Stimulated activated CD4-positive, alpha-beta T cell treated with anti-CD3 and anti-CD28 coated beads, TNF-alpha, amount 100 ng/mL, for 48 hours (primary cell): ENCODE results near the gene DPP6.
"Not testable (repeated sequence)": the region's sequence is repeated elsewhere in the genome, so short reads cannot be mapped to it uniquely, and the experiment has no call there.

ENCODE experiments used
- DNase-seq, 3 donors: peaks; one replicate each; pipeline ENCODE4 v3.0.0-alpha.2; 2020; ENCODE audit warnings: low read depth in 3 of 3

The DPP6 gene

DNA sequence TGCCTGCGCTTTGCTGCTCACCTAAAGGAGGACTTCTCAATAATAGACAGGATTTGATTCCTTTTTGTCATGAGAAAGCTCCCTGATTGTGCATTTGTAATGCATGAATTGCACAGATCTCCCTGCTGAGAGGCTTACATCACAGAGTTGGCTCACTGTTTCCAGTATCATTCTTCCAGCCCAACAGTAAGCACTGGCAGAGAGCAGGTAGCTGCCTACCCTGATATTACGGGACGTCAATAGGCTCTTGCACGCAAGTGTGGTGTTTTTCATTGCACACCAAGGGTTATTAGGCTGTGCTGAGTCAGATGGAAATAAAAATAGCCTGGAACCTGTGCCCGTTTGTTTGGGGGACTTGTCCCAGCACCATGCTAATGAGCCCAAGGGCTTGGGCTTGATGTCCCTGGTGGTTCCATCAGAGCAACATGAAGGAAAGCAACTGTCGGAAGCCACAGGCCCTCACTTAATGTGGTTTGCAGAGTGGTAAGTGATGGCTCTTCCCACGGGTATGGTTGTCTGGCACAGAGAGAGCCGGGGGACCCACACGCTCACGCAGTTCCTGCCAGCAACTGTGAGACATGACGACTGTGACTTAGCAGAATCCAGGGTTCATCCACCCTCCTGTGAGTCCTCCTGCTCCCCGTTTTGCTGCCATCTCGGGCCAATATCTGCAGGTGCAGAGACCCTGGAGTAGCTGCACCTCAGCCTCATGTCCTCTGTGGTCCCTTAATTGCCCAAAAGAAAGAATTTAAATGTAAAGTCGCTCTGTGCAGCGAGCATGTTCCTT is 20.4 kb downstream of the DPP6 start:
- DNase-seq = not testable (repeated sequence)

DNA sequence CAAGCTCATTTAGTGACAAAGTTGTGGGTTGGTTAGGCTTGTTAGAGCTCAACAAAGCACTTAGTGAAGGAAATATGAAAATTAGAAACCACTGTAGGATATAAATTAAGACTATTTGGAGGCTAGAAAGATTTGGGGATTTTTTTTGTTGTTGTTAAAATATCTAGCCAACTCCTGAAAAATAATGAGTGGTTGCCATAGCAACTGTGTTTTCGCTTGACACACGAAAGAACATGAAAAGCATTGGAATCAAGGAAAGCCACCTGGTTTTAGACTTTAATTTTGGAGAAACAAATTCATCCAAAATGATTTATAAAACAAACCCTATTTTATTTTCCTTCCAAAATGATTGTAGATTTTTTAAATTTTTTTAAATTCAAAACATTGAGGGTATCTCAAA is 26.3 kb downstream of the DPP6 start:
- DNase-seq = not testable (repeated sequence)

DNA sequence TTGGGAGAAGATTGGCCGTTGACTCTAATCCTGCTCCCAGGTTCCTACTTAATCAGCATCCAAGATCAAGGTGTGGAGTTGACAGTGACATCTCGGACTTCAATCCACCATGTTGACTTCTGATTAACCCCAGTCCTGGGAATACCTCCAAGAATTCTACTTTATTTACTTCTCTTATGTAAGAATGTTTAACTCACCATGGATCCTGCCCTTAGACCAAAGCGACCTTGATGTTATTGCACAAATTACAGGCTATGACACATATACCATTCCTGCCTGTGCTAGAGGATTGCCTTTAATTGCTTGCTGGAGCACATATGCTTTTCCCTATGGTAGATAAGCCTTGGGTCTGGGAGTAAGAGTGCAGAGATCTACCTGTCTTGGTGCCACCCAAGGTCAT is 28.1 kb downstream of the DPP6 start:
- not testable (repeated sequence) for DNase-seq

DNA sequence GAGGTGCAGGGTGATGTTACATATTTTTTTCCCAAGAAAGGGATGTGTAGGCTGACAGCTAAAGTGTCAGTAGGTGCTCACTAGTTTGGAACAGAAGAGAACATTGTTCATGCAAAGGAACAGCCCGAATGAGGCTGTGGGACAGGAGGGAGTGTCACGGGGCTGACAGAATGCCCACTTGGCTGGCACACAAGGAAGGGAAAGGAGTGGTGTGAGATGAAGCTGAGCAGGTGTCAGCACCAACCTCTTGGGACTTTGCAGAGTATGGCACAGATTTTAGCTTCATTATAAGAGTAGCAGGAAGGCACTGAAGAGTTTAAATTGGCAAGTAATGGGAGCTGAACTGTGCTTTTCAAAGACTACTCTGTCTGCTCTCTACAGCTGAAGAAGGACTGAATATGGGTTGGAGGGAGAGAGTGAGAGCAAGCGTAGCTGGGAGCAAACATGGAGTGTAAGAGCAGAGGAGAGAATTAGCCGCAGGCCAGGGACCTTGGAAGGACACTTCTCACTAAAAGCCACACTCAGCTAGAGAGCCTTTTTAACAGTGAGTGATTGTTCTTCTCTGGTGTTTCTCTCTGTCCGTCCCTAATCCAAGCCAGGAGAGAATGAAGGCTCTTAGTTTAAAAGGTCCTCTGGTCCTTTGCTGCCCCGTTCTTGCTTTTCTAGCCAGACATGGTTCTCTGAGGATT is 35.0 kb downstream of the DPP6 start:
- not testable (repeated sequence) for DNase-seq

DNA sequence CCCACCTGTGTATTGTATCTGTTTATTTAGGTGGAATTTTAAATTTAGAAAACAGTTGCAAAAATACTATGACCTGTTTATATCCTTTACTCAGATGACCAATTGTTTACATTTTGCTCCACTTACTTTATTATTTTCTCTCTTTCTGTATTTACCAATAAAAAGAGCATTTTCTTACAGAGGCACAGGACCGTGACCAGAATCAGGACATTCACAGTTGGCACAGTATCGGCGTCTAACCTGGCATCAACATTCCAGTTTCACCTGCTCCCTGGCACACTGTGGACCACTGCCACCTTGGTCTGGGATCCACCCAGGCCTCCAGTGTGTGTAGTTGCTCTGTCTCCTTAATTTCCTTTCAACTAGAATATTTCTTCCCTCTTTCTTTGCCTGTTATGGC is 39.9 kb downstream of the DPP6 start:
- not testable (repeated sequence) for DNase-seq

DNA sequence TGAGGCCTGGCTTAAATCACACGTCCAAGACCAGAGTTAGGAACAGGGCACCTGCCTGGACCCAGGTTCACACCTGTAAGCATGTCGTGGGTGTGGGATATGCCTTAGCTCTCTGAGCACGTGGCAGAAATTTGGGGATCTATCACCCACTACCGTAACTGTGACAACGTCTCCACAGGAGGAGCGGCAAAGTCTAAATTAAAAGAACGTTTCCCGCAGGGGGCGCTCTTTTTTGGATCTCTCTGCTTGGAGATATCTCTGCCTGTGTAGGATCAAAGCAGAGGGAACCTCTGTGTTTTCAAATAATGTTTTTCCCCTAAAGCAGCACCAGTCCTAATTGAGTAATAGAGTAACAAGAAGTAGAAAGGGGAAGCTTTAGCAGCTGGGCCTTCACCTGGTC is 43.0 kb downstream of the DPP6 start:
- DNase-seq = not testable (repeated sequence)

DNA sequence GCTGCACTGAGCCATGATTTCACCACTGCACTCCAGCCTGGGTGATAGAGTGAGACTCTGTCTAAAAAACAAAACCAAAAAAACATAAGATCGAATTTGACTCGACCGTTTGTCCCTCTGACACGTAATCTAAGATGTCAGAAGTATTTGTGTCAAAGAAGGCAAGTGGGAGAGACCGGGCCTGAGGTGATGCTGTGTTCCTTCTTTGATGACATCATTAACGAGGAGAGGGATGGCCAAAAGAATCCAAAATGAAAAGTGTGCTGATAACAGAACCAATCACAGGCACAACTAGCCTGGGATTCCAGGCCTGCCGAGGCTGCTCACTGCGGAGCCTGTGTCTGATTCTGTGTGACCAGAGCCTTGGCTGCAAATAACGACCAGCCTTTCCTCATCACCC is 52.9 kb downstream of the DPP6 start:
- not testable (repeated sequence) for DNase-seq

DNA sequence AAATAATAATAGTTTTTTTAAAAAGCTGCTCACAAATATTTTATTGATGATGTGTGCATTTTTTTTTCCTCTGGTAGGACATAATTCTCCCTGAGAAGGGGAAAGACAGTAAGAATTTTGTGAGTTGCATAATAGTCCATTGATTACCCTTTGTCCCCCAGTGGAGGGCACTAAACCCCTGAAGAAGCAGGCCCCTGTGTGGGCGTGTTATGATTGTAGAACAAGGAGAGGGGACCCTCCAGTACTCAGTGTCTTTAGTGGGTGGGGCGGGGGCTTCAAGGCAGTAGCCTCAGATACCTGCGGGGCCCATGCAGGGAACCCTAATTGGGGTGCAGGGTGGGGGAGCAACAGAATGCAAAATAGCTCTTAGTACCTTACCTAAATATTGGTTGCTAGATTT is 57.4 kb downstream of the DPP6 start:
- not testable (repeated sequence) for DNase-seq

DNA sequence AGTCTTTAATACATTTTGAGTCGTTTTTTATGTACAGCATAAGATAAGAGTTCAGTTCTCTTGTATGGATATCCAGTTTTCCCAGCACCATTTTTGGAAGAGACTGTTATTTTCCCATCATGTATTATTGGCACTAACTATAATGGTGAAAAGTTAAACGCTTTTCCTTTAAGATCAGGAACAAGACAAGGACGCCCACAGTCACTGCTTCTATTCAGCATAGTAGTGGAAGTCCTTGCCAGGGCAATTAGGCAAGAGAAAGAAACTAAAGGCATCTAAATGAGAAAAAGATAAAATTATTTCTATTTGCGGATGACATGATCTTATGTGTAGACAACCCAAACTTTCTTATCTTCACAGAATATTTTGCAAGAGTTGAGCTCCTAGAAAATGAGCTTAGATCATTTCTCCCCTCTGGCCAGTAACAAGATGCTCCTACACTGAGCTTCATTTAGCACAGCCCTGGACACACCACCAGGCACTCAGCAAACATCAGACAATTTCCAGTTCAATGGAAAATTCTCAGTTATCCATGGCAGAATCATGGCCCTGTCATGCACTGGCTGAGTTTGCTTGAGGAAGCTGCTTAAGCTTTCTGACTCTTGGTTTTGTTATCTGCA is 61.6 kb downstream of the DPP6 start:
- DNase-seq = not testable (repeated sequence)

DNA sequence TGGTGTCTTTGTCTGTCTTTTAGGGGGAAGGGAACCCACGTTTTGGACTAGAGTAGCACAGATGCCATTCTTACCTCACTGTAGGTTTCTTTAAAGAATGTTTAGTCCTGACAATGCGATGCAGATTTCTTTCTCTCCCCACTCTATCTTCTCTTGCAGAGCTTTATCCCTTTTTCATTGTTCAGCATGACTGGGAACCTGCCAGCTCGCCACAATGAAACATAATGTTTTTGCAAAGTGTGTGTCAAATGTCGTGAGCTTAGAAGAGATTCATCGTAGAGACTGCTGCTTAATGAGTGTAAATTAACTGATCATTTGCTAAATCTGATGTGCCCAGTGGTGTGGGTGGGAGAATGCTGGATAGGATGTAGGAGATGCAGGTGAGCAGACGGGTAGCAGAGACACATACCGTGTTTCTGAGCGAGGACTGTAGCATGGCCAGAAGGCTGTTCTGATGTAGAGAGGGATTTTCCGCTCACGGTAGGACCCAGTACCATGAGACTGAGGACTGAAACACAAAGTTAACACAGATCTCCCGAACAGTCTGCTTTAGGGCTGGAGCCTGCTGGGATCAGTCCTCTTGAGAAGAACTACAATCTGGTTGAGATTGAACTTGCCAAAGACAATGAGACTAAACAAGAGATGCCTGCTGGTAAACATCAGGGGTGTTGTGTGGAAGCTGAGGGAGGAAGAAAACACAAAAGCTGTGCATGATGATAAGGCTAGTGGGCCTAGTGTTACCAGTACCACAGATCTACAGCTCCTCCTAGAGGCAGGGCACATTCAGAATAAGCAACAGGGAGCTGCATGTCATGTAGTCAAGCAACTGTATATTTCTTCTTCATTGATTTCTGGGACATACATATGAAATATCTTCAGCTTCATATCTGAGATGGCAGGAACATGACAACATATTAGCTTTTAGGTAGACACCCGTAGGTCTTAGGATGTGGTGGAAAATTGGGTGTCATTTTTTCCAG is 65.5 kb downstream of the DPP6 start:
- DNase-seq = not testable (repeated sequence)

DNA sequence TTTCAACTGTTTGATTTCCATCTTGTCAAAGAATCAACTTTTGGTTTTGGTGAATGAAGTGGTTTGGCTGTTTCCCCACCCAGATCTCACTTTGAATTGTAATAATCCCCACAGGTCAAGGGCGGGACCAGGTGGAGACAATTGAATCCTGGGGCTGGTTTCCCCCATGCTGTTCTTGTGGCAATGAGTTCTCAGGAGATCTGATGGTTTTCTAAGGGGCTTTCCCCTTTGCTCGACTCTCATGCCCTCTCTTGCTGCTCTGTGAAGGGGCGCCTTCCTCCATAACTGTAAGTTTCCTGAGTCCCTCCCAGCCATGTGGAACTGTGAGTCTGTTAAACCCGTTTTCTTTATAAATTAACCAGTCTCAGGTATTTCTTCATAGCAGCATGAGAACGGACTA is 68.6 kb downstream of the DPP6 start:
- DNase-seq = not testable (repeated sequence)

DNA sequence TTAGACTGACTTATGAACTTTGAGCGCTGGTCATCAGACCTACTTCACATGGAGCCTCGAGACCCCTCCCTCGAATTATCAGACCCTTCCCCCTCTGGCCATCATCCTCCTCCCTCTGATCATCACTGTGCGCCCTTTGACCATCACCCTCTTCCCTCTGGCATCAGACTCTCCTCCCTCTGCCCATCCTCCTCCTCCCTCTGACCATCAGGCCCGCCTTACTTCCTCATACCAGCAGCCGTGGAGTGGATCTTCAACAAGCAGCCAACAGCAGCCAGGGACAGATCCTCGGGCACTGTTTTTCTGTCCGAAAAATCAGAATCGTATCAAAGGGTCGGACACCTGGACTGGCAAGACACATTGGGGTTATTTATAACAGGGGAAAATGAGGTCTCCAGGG is 70.5 kb downstream of the DPP6 start:
- DNase-seq = not testable (repeated sequence)

DNA sequence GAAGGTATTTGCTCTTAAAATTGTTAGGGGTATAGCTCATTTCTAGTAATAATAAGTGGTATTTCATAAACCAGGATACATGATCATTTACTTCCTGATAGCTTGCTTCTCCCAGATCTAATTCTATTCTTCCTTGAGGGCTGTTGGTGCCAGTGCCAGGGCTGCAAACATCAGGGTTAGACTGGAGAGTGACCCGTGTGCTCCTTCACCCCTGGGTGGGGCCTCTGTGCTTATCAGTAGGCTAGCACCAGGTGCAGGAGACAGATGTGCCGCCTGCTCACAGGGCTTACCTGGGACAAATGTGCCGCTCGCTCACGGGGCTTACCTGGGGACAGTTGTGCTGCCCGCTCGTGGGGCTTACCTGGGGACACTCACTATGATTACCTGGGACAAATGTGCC is 71.2 kb downstream of the DPP6 start:
- DNase-seq = not testable (repeated sequence)

DNA sequence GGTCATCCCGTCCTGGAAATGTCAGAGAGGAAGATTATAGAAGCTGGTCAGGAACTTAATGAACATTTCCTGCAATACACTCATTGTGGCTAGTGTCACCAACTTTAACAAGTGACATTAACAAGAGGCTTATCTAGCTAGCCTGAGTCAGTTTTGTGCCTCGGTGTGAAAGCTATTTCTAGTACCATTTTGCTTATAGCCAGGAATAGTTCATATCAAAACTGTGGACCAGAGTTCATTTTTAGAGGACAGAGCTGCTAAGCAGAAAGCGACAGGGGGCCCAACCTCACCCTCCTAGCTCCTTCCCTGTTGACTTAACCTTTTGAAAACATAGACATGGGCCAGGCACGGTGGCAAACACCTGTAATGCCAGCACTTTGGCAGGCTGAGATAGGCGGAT is 76.9 kb downstream of the DPP6 start:
- not testable (repeated sequence) for DNase-seq

DNA sequence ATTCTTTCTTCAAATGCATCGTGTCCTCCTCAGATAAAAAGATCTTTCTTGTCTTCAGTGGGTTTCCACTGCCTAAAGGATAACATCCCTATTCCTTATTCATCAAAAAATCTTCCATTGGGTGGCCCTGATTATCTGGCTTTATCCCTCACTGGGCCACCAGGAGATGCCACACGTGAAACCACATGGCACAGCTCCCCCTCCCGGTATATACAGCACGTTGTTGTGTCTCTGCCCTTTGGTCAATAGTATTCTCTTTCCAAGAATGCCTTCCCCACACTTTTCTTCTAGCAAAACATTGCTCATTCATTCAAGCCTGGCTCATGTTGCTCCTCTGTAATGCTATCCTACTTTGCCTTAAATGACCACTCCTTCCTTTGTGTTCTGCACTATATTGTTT is 80.4 kb downstream of the DPP6 start:
- DNase-seq = not testable (repeated sequence)

DNA sequence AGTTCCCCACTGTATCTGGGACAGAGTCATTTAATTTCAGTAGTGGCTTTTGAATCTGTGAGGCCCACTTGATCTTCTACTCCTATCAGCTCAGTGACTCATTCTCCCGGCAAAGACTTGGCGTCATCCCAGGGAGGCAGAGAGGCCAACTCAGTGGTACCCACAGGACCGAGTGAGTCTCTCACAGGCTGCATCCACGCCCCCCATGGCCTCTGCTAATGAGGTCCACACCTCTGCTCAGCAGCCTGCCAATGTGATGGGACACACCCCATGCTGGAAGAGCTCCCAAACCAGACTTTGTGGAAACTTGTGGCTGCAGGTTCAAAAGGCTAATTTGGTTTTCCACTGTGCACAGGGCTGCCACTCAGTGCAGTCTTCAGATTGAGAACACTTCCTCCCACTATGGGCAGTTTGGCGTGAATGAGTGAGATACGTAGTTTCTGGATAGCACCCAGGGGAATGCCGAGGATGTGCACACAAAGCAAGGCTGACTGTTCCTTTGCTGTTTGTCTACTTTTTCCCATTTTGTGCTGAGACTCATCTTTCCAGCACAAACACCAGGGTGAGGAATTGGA is 81.6 kb downstream of the DPP6 start:
- DNase-seq = not testable (repeated sequence)

DNA sequence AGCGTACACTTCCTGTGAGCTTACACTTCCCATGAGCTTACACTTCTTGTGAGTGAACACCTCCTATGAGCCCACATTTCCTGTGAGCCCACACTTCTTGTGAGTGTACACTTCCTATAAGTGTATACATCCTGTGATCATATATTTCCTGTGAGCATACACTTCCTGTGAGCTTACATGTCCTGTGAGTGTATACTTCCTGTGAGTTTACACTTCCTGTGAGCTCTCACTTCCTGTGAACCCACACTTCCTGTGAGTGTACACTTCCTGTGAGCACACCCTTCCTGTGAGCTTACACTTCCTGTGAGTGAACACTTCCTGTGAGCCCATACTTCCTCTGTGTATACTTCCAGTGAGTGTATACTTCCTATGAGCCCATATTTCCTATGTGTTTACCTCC is 82.5 kb downstream of the DPP6 start:
- DNase-seq = not testable (repeated sequence)

DNA sequence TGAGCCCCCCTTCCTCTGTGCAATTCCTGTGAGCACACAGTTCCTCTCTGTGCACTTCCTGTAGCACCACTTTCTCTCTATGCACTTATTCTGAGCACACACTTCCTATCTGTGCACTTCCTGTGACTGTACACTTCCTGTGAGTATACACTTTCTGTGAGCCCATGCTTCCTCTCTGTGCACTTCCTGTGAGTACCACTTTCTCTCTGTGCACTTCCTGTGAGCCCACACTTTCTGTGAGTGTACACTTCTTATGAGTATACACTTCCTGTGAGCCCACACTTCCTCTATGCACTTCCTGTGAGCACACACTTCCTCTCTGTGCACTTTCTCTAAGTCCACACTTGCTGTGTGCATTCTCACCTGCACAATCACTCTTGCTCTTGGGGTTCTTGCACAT is 83.4 kb downstream of the DPP6 start:
- not testable (repeated sequence) for DNase-seq

DNA sequence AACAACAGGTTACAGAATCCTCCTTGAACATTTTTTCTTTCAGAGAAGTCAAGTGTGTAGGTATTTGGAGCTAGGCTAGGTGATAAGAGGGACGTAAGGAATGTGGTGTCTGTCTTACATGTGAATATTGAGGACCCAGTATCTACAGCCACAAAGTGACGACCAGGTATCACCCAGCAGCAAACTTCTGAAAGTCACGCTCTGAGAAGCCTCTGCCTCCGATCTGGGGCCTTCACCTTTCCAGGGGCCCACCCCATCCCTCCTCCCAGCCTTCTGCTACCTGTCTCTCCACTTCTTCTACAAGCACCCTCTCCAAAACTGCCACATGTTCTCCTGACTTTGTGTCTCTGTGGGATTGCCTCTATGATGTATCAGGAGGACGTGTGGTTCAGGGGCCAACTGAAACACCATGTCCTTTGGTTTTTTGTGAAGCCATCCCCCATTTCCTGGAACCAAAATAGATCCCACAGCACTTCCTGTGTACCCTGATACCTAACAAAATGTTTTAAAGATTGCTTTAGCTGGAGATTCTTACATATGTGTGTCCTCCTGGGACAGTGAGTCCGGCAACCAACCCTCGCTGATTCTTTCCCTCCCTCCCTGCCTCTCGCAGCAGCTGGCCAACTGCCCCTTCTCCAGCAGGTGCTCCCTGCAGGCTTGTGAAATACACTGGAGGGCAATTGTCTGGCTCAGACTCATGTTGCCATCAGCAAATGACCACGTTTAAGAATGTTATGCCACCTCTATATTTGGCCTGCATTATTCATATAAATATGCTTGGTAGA is 93.9 kb downstream of the DPP6 start:
- DNase-seq = not testable (repeated sequence)

DNA sequence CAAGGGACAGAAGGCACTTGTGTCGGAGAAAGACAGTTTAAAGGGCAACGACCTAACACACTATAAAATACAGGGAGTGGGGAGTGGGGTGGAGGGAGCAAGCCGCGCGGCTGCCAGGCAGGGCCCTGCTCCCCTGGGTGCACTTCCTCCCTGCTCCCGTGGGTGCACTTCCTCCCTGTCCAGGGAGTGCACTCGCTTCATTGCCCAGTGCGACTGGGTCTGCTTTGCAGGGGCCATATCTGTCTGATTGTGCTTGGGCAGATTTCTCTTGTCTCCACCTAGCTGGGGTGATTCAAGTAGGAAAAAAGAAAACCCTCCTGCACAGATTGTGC is 94.5 kb downstream of the DPP6 start:
- DNase-seq = not testable (repeated sequence)
